ENCODE measurements around the gene KANSL2. TPM values are rescaled to one million over a fixed set of nuclear protein-coding genes. Genes with fewer than 3 reads are reported as not detected.

KANSL2 gene
- total and polyA plus RNA-seq, 7 donors: 30.7 to 88.1 (median 35.2) TPM

DNA sequence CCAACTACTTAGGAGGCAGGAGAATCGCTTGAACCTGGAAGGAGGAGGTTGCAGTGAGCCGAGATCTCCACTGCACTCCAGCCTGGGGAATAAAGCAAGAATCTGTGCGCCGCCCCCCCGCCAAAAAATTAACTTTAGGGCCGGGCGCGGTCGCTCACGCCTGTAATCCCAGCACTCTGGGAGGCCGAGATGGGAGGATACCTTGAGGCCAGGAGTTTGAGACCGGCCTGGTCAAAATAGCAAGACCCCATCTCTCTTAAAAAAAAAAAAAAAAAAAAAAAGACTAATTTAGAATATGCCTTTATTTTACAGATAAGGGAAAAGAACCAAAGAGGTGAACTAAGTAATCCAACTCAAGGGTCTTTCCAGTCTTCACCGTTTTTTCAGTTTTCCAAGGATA, 1.2 kb downstream of the KANSL2 start:
- intact Hi-C loops (cut with DNase I): no loop called here
- peak overlapping the region; percentile 82 for H3K4me3 ChIP-seq
- peak overlapping the region; percentile 90 for H3K27ac ChIP-seq
- peaks cover 2 to 44% of the 10 kb centered on the region in 2 donors for H3K36me3 ChIP-seq (ENCODE audit: insufficient read depth in 1 of 2, low read depth in 1 of 2)
- TF ChIP-seq, protein P1, sequence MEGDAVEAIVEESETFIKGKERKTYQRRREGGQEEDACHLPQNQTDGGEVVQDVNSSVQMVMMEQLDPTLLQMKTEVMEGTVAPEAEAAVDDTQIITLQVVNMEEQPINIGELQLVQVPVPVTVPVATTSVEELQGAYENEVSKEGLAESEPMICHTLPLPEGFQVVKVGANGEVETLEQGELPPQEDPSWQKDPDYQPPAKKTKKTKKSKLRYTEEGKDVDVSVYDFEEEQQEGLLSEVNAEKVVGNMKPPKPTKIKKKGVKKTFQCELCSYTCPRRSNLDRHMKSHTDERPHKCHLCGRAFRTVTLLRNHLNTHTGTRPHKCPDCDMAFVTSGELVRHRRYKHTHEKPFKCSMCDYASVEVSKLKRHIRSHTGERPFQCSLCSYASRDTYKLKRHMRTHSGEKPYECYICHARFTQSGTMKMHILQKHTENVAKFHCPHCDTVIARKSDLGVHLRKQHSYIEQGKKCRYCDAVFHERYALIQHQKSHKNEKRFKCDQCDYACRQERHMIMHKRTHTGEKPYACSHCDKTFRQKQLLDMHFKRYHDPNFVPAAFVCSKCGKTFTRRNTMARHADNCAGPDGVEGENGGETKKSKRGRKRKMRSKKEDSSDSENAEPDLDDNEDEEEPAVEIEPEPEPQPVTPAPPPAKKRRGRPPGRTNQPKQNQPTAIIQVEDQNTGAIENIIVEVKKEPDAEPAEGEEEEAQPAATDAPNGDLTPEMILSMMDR (IDR thresholded peaks at IDR 0.05): no peak
- H3K27me3 ChIP-seq (ENCODE audit: insufficient read depth in 3 of 3, low read length in 2 of 3): no peaks in the 10 kb centered on the region
- H3K4me1 ChIP-seq: peaks cover 43% of the 10 kb centered on the region
- ATAC-seq (no peak), DNase-seq (no peak)
- WGBS, 3 donors: 71 to 82% (median 82%) methylated on average over 13 of the region's 13 CpGs
- no peaks in the 10 kb centered on the region for H3K9me3 ChIP-seq

DNA sequence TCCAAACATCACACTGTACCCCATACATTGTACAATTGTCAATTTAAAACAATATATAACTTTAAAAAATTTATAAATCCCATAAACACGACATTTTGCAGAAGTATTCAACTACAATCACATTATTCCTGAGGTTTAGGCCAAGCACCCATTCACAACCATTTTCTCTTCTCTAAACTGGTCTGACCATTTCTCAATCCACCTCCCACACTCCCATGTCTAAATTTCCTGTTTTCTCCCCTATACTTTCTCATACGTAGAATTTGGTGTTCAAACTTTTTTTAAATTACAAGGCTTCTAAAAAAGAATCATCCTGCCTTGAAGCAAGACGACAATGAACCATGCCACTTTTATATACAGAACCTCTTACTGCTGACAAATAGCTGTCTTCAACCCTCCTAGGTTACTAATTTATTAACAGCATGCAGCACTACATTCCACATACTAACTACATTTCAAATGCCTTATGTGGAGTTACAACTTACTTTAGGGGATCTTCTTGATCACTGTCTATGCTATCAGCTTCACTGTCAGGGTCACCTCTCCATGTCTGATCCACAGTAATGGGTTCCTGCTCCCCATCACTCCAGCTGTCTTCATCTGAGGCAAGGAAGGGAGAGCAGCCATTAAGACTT, 3.4 kb downstream of the KANSL2 start:
- ATAC-seq (no peak), DNase-seq (no peak)
- no peaks in the 10 kb centered on the region for H3K9me3 ChIP-seq
- 37 to 51% (median 41%) methylated on average over 3 of the region's 3 CpGs for WGBS, 3 donors
- H3K4me1 ChIP-seq: peaks cover 58% of the 10 kb centered on the region
- TF ChIP-seq, protein P1 (IDR thresholded peaks at IDR 0.05): no peak
- H3K4me3 ChIP-seq: peak overlapping the region; percentile 82
- H3K36me3 ChIP-seq (ENCODE audit: insufficient read depth in 1 of 2, low read depth in 1 of 2): peaks cover 2 to 61% of the 10 kb centered on the region in 2 donors
- no peaks in the 10 kb centered on the region for H3K27me3 ChIP-seq (ENCODE audit: insufficient read depth in 3 of 3, low read length in 2 of 3)
- intact Hi-C loops (cut with DNase I): no loop called here
- peak overlapping the region; percentile 66 for H3K27ac ChIP-seq

DNA sequence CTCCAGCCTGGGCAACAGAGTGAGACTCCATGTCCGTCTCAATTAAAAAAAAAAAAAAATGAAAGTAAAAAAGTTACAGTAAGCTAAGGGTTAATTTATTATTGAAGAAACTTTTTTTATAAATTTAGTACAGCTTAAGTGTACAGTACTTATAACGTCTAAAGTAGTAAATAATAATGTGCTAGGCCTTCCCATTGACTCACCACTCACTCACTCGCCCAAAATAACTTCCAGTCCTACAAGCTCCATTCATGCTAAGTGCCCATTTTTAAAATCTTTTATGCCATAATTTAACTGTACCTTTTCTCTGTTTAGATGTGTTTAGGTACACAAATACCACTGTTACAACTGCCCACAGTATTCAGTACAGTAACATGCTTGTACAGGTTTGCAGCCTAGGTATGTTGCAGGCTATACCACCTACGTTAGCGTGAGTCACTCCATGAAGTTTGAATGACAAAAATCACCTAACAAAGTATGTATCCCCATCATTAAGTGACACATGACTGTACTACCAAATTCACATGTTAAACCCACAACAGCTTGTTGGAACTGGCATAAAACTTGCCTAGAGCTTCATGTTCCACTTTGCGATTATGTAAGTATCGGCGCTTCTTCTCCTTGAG, 10.7 kb downstream of the KANSL2 start:
- DNase-seq: no peak
- WGBS, 3 donors: 71 to 81% (median 73%) methylated on average over 8 of the region's 8 CpGs
- no peaks in the 10 kb centered on the region for H3K27me3 ChIP-seq (ENCODE audit: insufficient read depth in 3 of 3, low read length in 2 of 3)
- peaks cover 6 to 94% of the 10 kb centered on the region in 2 donors for H3K36me3 ChIP-seq (ENCODE audit: insufficient read depth in 1 of 2, low read depth in 1 of 2)
- no peaks in the 10 kb centered on the region for H3K9me3 ChIP-seq
- TF ChIP-seq, protein P1 (IDR thresholded peaks at IDR 0.05): no peak
- peak overlapping the region; percentile 80 for H3K27ac ChIP-seq
- H3K4me3 ChIP-seq: peak overlapping the region; percentile 15
- intact Hi-C loops (cut with DNase I): no loop called here
- peaks cover 65% of the 10 kb centered on the region for H3K4me1 ChIP-seq
- peak; percentile 72 to 91 (median 88) for ATAC-seq

DNA sequence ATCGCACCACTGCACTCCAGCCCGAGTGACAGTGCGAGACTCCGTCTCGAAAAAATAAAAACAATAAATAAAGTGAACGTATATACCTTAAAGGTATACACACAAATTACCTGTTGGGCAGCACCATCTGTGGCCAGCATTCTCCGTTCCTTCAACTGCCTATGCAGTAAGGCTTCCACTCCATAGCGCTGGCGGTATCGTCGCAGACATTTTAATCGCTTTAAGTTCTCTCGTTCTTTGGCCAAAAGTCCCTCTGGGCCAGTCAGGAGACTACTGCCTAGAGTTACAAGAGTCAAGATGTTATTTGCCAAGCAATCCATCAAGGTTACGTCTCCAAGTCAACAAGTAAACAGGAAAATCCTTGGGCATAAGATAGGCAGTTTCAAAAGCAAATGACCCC, 13.0 kb downstream of the KANSL2 start:
- Histone ChIP-seq H3K27me3 (ENCODE audit: insufficient read depth in 3 of 3, low read length in 2 of 3) (no peaks in the 10 kb centered on the region), H3K36me3 (ENCODE audit: insufficient read depth in 1 of 2, low read depth in 1 of 2) (peaks cover 10 to 99% of the 10 kb centered on the region in 2 donors), H3K27ac (peak overlapping the region; percentile 80), H3K4me3 (no peak overlapping the region), H3K4me1 (peaks cover 59% of the 10 kb centered on the region), H3K9me3 (no peaks in the 10 kb centered on the region)
- DNase-seq (no peak), ATAC-seq (no peak)
- TF ChIP-seq, protein P1 (IDR thresholded peaks at IDR 0.05): no peak
- intact Hi-C loops (cut with DNase I): no loop called here
- 71 to 89% (median 72%) methylated on average over 14 of the region's 14 CpGs for WGBS, 3 donors

Measured in psoas muscle (tissue), 8 donors.